ENCODE results near the gene TEX13A. TPM values are rescaled to one million over a fixed set of nuclear protein-coding genes. Genes with fewer than 3 reads are reported as not detected.
A peak's percentile ranks its signal among the peaks of the same experiment; 100 is the strongest.

TEX13A gene
- total RNA-seq, 1 experiment from 2014 or later, result not detected

GRCh38 chrX:105209406-105209805, 11.1 kb downstream of the TEX13A start:
- Histone ChIP-seq H3K36me3 (ENCODE audit: control insufficient read depth, insufficient read depth, low read length) (no peaks in the 10 kb centered on the region), H3K4me1 (ENCODE audit: control insufficient read depth, insufficient read depth, low read length) (no peaks in the 10 kb centered on the region), H3K27me3 (ENCODE audit: control insufficient read depth, insufficient read depth, low read length) (no peaks in the 10 kb centered on the region), H3K27ac (ENCODE audit: low read length) (no peak overlapping the region), H3K9me3 (ENCODE audit: control insufficient read depth, insufficient read depth, low read depth, low read length) (no peaks in the 10 kb centered on the region), H3K4me3 (ENCODE audit: low read depth in 2 of 2, low read length in 2 of 2) (no peak overlapping the region)
- ChIA-PET CTCF (no interaction called here), POLR2A (no interaction called here)
- DNase-seq (ENCODE audit: low read depth, low spot score) (no peak), ATAC-seq (no peak)
- BruUV-seq (replicated peaks), result no TSS peak
- TF ChIP-seq TCF7L2 (IDR thresholded peaks at IDR 0.05; ENCODE audit: low read depth, low read length), result no peak
- TF ChIP-seq SIN3A (IDR thresholded peaks at IDR 0.05; ENCODE audit: borderline replicate concordance, insufficient read depth, low read depth, low read length), result no peak
- TF ChIP-seq POLR2AphosphoS5 (IDR thresholded peaks at IDR 0.05; ENCODE audit: low read depth, low read length), result no peak
- TF ChIP-seq, protein P1, sequence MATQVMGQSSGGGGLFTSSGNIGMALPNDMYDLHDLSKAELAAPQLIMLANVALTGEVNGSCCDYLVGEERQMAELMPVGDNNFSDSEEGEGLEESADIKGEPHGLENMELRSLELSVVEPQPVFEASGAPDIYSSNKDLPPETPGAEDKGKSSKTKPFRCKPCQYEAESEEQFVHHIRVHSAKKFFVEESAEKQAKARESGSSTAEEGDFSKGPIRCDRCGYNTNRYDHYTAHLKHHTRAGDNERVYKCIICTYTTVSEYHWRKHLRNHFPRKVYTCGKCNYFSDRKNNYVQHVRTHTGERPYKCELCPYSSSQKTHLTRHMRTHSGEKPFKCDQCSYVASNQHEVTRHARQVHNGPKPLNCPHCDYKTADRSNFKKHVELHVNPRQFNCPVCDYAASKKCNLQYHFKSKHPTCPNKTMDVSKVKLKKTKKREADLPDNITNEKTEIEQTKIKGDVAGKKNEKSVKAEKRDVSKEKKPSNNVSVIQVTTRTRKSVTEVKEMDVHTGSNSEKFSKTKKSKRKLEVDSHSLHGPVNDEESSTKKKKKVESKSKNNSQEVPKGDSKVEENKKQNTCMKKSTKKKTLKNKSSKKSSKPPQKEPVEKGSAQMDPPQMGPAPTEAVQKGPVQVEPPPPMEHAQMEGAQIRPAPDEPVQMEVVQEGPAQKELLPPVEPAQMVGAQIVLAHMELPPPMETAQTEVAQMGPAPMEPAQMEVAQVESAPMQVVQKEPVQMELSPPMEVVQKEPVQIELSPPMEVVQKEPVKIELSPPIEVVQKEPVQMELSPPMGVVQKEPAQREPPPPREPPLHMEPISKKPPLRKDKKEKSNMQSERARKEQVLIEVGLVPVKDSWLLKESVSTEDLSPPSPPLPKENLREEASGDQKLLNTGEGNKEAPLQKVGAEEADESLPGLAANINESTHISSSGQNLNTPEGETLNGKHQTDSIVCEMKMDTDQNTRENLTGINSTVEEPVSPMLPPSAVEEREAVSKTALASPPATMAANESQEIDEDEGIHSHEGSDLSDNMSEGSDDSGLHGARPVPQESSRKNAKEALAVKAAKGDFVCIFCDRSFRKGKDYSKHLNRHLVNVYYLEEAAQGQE (IDR thresholded peaks at IDR 0.05; ENCODE audit: insufficient read depth in 1 of 2, low read depth in 2 of 2, low read length in 1 of 2), result no peak
- TF ChIP-seq CTCF (IDR thresholded peaks at IDR 0.05), result no peak
- in situ Hi-C loops (cut with HindIII; ENCODE audit: low pct_unique_long_range_greater_than_20kb, low sequenced_read_pairs) (no loop called here), intact Hi-C loops (cut with micrococcal nuclease; ENCODE audit: unreplicated experiment) (no loop called here)

- in situ Hi-C loops (cut with HindIII; ENCODE audit: low pct_unique_long_range_greater_than_20kb, low sequenced_read_pairs) (no loop called here), intact Hi-C loops (cut with micrococcal nuclease; ENCODE audit: unreplicated experiment) (loop anchor here (10.0 kb wide), 1 partner anchor 627 kb away; the partner anchor contains the start of gene IL1RAPL2)
- Histone ChIP-seq H3K9me3 (ENCODE audit: control insufficient read depth, insufficient read depth, low read depth, low read length) (no peaks in the 10 kb centered on the region), H3K36me3 (ENCODE audit: control insufficient read depth, insufficient read depth, low read length) (no peaks in the 10 kb centered on the region), H3K4me3 (ENCODE audit: low read depth in 2 of 2, low read length in 2 of 2) (no peak overlapping the region), H3K27me3 (ENCODE audit: control insufficient read depth, insufficient read depth, low read length) (no peaks in the 10 kb centered on the region), H3K4me1 (ENCODE audit: control insufficient read depth, insufficient read depth, low read length) (no peaks in the 10 kb centered on the region), H3K27ac (ENCODE audit: low read length) (no peak overlapping the region)
- ChIA-PET POLR2A (no interaction called here), CTCF (interaction anchor here (1.4 kb wide), 1 partner anchor 181 kb away, joined by 3 read pairs; no protein-coding TSS in a partner anchor)
- TF ChIP-seq CTCF (IDR thresholded peaks at IDR 0.05), result peak; percentile 68
- TF ChIP-seq TCF7L2 (IDR thresholded peaks at IDR 0.05; ENCODE audit: low read depth, low read length), result no peak
- BruUV-seq (replicated peaks), result no TSS peak
- peak; percentile 1 for DNase-seq (ENCODE audit: low read depth, low spot score)
- peak; percentile 86 for ATAC-seq
Observed at GRCh38 chrX:105191878-105192277, 28.6 kb downstream of the TEX13A start.

Data from Panc1 (cell line).